Right ventricle myocardium inferior (tissue), 1 donor: ENCODE measurements around the gene ABCB8. TPM values are rescaled to one million over a fixed set of nuclear protein-coding genes. Genes with fewer than 3 reads are reported as not detected.
"Not testable (repeated sequence)": the region's sequence is repeated elsewhere in the genome, so short reads cannot be mapped to it uniquely, and the experiment has no call there.

ENCODE experiments used
- ATAC-seq: fragments of 200-7000 bp; cut with Tn5 transposase; one replicate; pipeline ENCODE4 v1.9.1; 2020; ENCODE audit warnings: mild to moderate bottlenecking, moderate library complexity
- DNase-seq: peaks from one replicate; pipeline ENCODE4 v3.0.0; 2021; ENCODE audit errors: missing footprints
- intact Hi-C: fragments of 100-400 bp; cut with DNase I; formaldehyde crosslinking; loops from one replicate; pipeline ENCODE4 v1.11.0; 2022
- total RNA-seq: library from RNA; stranded (reverse); fragmentation: NEBNext Ultra II Directional; extraction: Animal tissue kit (Norgen Biotek cat#: 25700); gene quantifications from one replicate; pipeline ENCODE4 v1.2.1, GENCODE V29; 2021
- donor health status: DM: no; HTN: yes; CAD: no; lungs with severe emphysema.

The ABCB8 gene
- total RNA-seq, 1 donor from 2014 or later = 24.5 TPM

- DNase-seq (peak; percentile 67), ATAC-seq (no peak)
- intact Hi-C loops = no loop called here
These were observed 17.7 kb upstream of the ABCB8 start for GRCh38 chr7:151010307-151011096.

GRCh38 chr7:151011097-151011409, 17.2 kb upstream of the ABCB8 start:
- intact Hi-C loops = no loop called here
- DNase-seq (peak; percentile 21), ATAC-seq (no peak)

- ATAC-seq, intact Hi-C loops: not testable (repeated sequence)
- peak; percentile 20 for DNase-seq
These were observed 16.6 kb upstream of the ABCB8 start for GRCh38 chr7:151011616-151012015.

GRCh38 chr7:151012031-151012692, 16.1 kb upstream of the ABCB8 start:
- intact Hi-C loops = no loop called here
- ATAC-seq (no peak), DNase-seq (peak; percentile 30)

GRCh38 chr7:151012911-151013347, 15.3 kb upstream of the ABCB8 start:
- peak; percentile 58 for DNase-seq
- intact Hi-C loops = no loop called here
- ATAC-seq = no peak

GRCh38 chr7:151013356-151013732, 14.9 kb upstream of the ABCB8 start:
- peak; percentile 19 for ATAC-seq
- no peak for DNase-seq
- intact Hi-C loops = no loop called here

- peak; percentile 91 for DNase-seq
- ATAC-seq = peak; percentile 29
- intact Hi-C loops = no loop called here
These were observed 14.3 kb upstream of the ABCB8 start for GRCh38 chr7:151013733-151014497.

GRCh38 chr7:151014950-151015349, 13.3 kb upstream of the ABCB8 start:
- intact Hi-C loops = no loop called here
- ATAC-seq (no peak), DNase-seq (peak; percentile 43)

- ATAC-seq (no peak), DNase-seq (peak; percentile 46)
- intact Hi-C loops = no loop called here
These were observed 12.3 kb upstream of the ABCB8 start for GRCh38 chr7:151015967-151016366.

GRCh38 chr7:151016505-151016904, 11.7 kb upstream of the ABCB8 start:
- intact Hi-C loops = no loop called here
- DNase-seq = peak; percentile 48

GRCh38 chr7:151016942-151017341, 11.3 kb upstream of the ABCB8 start:
- ATAC-seq = no peak
- intact Hi-C loops = no loop called here

More at GRCh38 chr7:151016505-151016904, 11.7 kb upstream of the ABCB8 start:
- no peak for ATAC-seq

GRCh38 chr7:151017370-151017952, 10.8 kb upstream of the ABCB8 start:
- intact Hi-C loops = no loop called here
- ATAC-seq = no peak
- peak; percentile 63 for DNase-seq

More at GRCh38 chr7:151016942-151017341, 11.3 kb upstream of the ABCB8 start:
- peak; percentile 13 for DNase-seq

GRCh38 chr7:151017953-151018420, 10.3 kb upstream of the ABCB8 start:
- ATAC-seq (peak; percentile 68), DNase-seq (peak; percentile 84)
- intact Hi-C loops = no loop called here

- intact Hi-C loops = no loop called here
- DNase-seq = no peak
- ATAC-seq = peak; percentile 12
These were observed 9.7 kb upstream of the ABCB8 start for GRCh38 chr7:151018421-151019129.

- ATAC-seq = no peak
- peak; percentile 40 for DNase-seq
- intact Hi-C loops = no loop called here
These were observed 9.2 kb upstream of the ABCB8 start for GRCh38 chr7:151019130-151019447.

- no peak for ATAC-seq
- DNase-seq = peak; percentile 49
- intact Hi-C loops = no loop called here
These were observed 8.0 kb upstream of the ABCB8 start for GRCh38 chr7:151020231-151020630.

- intact Hi-C loops = no loop called here
- DNase-seq = peak; percentile 31
- ATAC-seq = no peak
These were observed 5.0 kb upstream of the ABCB8 start for GRCh38 chr7:151023232-151023631.

- DNase-seq = no peak
- ATAC-seq = no peak
- intact Hi-C loops = no loop called here
These were observed 3.7 kb upstream of the ABCB8 start, which contains the start of gene ATG9B for GRCh38 chr7:151024435-151025056. Gene ATG9B, minus strand, starts transcription at chr7:151024494. Its CDS starts 71 bp downstream, at chr7:151024423.
